Mucosa of descending colon (tissue), 3 donors: Measurements from ENCODE around the gene SH3PXD2A. TPM values are rescaled to one million over a fixed set of nuclear protein-coding genes. Genes with fewer than 3 reads are reported as not detected.

Experiments used
- ATAC-seq: fragments of 200-7000 bp; cut with Tn5 transposase; one replicate; pipeline ENCODE4 v1.9.1; 2020; ENCODE audit warnings: mild to moderate bottlenecking, moderate library complexity
- DNase-seq, 3 donors: peaks; one replicate each; pipeline ENCODE4 v3.0.0-alpha.2; 2020
- H3K36me3 ChIP-seq: fragments of 200-600 bp; one replicate; pipeline ENCODE4 v1.8.0; 2021; ENCODE audit warnings: low read depth, mild to moderate bottlenecking
- H3K4me1 ChIP-seq: fragments of 200-600 bp; one replicate; pipeline ENCODE4 v1.8.0; 2021; ENCODE audit warnings: low read depth, mild to moderate bottlenecking
- H3K4me3 ChIP-seq: fragments of 200-600 bp; one replicate; pipeline ENCODE4 v1.8.0; 2021; ENCODE audit warnings: mild to moderate bottlenecking
- H3K9me3 ChIP-seq: fragments of 200-600 bp; one replicate; pipeline ENCODE4 v1.8.0; 2021; ENCODE audit warnings: mild to moderate bottlenecking
- CTCF ChIP-seq: fragments of 200-600 bp; IDR thresholded peaks from one replicate; pipeline ENCODE4 v1.8.0; 2022; ENCODE audit warnings: antibody characterized with exemption, mild to moderate bottlenecking
- intact Hi-C, 2 donors: fragments of 100-400 bp; cut with DNase I in 1 of 2; cut with micrococcal nuclease in 1 of 2; formaldehyde crosslinking; loops; one replicate each; pipeline versions ENCODE4 v1.11.0 to v1.11.1; 2022; cut with DNase I, micrococcal nuclease
- total RNA-seq, 3 donors: library from RNA; stranded (reverse); fragmentation: NEBNext Ultra II Directional in 2 of 3; extraction: Animal tissue kit (Norgen Biotek cat#: 25700) in 2 of 3; gene quantifications; one replicate each; pipeline versions ENCODE4 v1.2.1 to v1.2.4, GENCODE V29; 2021 to 2023
- donor health status: DM: no; HTN: no; CAD: no; lungs with moderate emphysema.
- donor health status: DM: no; HTN: no; CAD: no.
- donor health status: DM: no; HTN: yes; CAD: no.

SH3PXD2A gene
- total RNA-seq, 3 donors from 2014 or later = 46.1 to 91.4 (median 60.6) TPM

- DNase-seq (no peak), ATAC-seq (no peak)
- Histone ChIP-seq H3K4me3 (no peak overlapping the region), H3K9me3 (no peaks in the 10 kb centered on the region), H3K4me1 (peaks cover 8% of the 10 kb centered on the region), H3K36me3 (peaks cover 6% of the 10 kb centered on the region)
- no peak for TF ChIP-seq CTCF
- intact Hi-C loops = loop anchor here in 1 of 2 donors (10.0 kb wide), 1 partner anchor 262 kb away; no protein-coding TSS in a partner anchor
These were observed 27.1 kb upstream of the SH3PXD2A start for GRCh38 chr10:103882285-103883007.

- Histone ChIP-seq H3K4me1 (peaks cover under 1% of the 10 kb centered on the region), H3K36me3 (peaks cover 11% of the 10 kb centered on the region), H3K9me3 (no peaks in the 10 kb centered on the region), H3K4me3 (no peak overlapping the region)
- ATAC-seq = no peak
- intact Hi-C loops = loop anchor here in 1 of 2 donors (10.0 kb wide), 1 partner anchor 263 kb away; no protein-coding TSS in a partner anchor
- TF ChIP-seq CTCF = no peak
- DNase-seq = no peak
These were observed 26.3 kb upstream of the SH3PXD2A start for GRCh38 chr10:103881416-103882284.

GRCh38 chr10:103879831-103880230 is 24.5 kb upstream of the SH3PXD2A start:
- H3K4me1 ChIP-seq = no peaks in the 10 kb centered on the region
- DNase-seq = no peak
- peaks cover 11% of the 10 kb centered on the region for H3K36me3 ChIP-seq
- no peak overlapping the region for H3K4me3 ChIP-seq
- no peaks in the 10 kb centered on the region for H3K9me3 ChIP-seq
- intact Hi-C loops = loop anchor here in 1 of 2 donors (10.0 kb wide), 1 partner anchor 265 kb away; no protein-coding TSS in a partner anchor
- ATAC-seq = no peak
- no peak for TF ChIP-seq CTCF

- no peak for DNase-seq
- H3K4me1 ChIP-seq = no peaks in the 10 kb centered on the region
- no peak for ATAC-seq
- no peaks in the 10 kb centered on the region for H3K9me3 ChIP-seq
- no peak for TF ChIP-seq CTCF
- peaks cover 11% of the 10 kb centered on the region for H3K36me3 ChIP-seq
- intact Hi-C loops = no loop called here
- H3K4me3 ChIP-seq = no peak overlapping the region
These were observed 24.0 kb upstream of the SH3PXD2A start for GRCh38 chr10:103879409-103879808.

- Histone ChIP-seq H3K4me1 (no peaks in the 10 kb centered on the region), H3K9me3 (no peaks in the 10 kb centered on the region), H3K36me3 (peaks cover 11% of the 10 kb centered on the region), H3K4me3 (no peak overlapping the region)
- intact Hi-C loops = no loop called here
- ATAC-seq (no peak), DNase-seq (no peak)
- TF ChIP-seq CTCF = no peak
These were observed 22.5 kb upstream of the SH3PXD2A start for GRCh38 chr10:103877861-103878260.
